ENCODE measurements around the gene MRPL19. TPM values are rescaled to one million over a fixed set of nuclear protein-coding genes. Genes with fewer than 3 reads are reported as not detected.

The MRPL19 gene
- total RNA-seq, 1 experiment from 2014 or later: 50.2 TPM

DNA sequence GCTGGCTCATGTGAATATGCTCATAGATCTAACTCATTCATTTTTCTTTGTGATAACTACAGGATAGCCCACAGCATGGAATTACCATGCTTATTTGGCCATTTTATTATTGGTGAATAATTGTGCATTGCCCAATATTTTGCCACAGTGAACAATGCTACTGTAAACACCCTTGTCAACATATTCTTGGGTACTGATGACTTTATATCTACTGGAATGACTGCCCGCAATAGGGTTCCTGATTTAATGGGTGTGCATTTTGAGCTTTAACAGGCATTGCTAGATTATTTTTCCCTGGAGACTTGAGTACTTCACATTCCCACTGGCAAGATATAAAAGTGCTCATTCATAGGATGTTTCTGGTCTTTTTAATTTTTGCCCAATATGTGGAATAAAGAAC is 43.1 kb upstream of the MRPL19 start:
- ChIA-PET POLR2A (no interaction called here), CTCF (no interaction called here)
- ATAC-seq: no peak
- no peak overlapping the region for H3K4me3 ChIP-seq (ENCODE audit: low read depth in 2 of 2, low read length in 2 of 2)
- no TSS peak for BruUV-seq (replicated peaks)
- intact Hi-C loops (cut with micrococcal nuclease; ENCODE audit: unreplicated experiment) (no loop called here), in situ Hi-C loops (cut with HindIII; ENCODE audit: low pct_unique_long_range_greater_than_20kb, low sequenced_read_pairs) (no loop called here)
- H3K27ac ChIP-seq (ENCODE audit: low read length): no peak overlapping the region
- H3K9me3 ChIP-seq (ENCODE audit: control insufficient read depth, insufficient read depth, low read depth, low read length): no peaks in the 10 kb centered on the region
- no peaks in the 10 kb centered on the region for H3K36me3 ChIP-seq (ENCODE audit: control insufficient read depth, insufficient read depth, low read length)
- DNase-seq (ENCODE audit: low read depth, low spot score): no peak
- H3K4me1 ChIP-seq (ENCODE audit: control insufficient read depth, insufficient read depth, low read length): peaks cover 3% of the 10 kb centered on the region; the same call in 1 of the 2 replicates
- TF ChIP-seq SIN3A (IDR thresholded peaks at IDR 0.05; ENCODE audit: borderline replicate concordance, insufficient read depth, low read depth, low read length) (no peak), POLR2AphosphoS5 (IDR thresholded peaks at IDR 0.05; ENCODE audit: low read depth, low read length) (no peak), TCF7L2 (IDR thresholded peaks at IDR 0.05; ENCODE audit: low read depth, low read length) (no peak)
- TF ChIP-seq, protein P1, sequence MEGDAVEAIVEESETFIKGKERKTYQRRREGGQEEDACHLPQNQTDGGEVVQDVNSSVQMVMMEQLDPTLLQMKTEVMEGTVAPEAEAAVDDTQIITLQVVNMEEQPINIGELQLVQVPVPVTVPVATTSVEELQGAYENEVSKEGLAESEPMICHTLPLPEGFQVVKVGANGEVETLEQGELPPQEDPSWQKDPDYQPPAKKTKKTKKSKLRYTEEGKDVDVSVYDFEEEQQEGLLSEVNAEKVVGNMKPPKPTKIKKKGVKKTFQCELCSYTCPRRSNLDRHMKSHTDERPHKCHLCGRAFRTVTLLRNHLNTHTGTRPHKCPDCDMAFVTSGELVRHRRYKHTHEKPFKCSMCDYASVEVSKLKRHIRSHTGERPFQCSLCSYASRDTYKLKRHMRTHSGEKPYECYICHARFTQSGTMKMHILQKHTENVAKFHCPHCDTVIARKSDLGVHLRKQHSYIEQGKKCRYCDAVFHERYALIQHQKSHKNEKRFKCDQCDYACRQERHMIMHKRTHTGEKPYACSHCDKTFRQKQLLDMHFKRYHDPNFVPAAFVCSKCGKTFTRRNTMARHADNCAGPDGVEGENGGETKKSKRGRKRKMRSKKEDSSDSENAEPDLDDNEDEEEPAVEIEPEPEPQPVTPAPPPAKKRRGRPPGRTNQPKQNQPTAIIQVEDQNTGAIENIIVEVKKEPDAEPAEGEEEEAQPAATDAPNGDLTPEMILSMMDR (IDR thresholded peaks at IDR 0.05): no peak
- TF ChIP-seq, protein P2, sequence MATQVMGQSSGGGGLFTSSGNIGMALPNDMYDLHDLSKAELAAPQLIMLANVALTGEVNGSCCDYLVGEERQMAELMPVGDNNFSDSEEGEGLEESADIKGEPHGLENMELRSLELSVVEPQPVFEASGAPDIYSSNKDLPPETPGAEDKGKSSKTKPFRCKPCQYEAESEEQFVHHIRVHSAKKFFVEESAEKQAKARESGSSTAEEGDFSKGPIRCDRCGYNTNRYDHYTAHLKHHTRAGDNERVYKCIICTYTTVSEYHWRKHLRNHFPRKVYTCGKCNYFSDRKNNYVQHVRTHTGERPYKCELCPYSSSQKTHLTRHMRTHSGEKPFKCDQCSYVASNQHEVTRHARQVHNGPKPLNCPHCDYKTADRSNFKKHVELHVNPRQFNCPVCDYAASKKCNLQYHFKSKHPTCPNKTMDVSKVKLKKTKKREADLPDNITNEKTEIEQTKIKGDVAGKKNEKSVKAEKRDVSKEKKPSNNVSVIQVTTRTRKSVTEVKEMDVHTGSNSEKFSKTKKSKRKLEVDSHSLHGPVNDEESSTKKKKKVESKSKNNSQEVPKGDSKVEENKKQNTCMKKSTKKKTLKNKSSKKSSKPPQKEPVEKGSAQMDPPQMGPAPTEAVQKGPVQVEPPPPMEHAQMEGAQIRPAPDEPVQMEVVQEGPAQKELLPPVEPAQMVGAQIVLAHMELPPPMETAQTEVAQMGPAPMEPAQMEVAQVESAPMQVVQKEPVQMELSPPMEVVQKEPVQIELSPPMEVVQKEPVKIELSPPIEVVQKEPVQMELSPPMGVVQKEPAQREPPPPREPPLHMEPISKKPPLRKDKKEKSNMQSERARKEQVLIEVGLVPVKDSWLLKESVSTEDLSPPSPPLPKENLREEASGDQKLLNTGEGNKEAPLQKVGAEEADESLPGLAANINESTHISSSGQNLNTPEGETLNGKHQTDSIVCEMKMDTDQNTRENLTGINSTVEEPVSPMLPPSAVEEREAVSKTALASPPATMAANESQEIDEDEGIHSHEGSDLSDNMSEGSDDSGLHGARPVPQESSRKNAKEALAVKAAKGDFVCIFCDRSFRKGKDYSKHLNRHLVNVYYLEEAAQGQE (IDR thresholded peaks at IDR 0.05; ENCODE audit: insufficient read depth in 1 of 2, low read depth in 2 of 2, low read length in 1 of 2): no peak
- H3K27me3 ChIP-seq (ENCODE audit: control insufficient read depth, insufficient read depth, low read length): peaks cover 5% of the 10 kb centered on the region; the same call in 1 of the 2 replicates

DNA sequence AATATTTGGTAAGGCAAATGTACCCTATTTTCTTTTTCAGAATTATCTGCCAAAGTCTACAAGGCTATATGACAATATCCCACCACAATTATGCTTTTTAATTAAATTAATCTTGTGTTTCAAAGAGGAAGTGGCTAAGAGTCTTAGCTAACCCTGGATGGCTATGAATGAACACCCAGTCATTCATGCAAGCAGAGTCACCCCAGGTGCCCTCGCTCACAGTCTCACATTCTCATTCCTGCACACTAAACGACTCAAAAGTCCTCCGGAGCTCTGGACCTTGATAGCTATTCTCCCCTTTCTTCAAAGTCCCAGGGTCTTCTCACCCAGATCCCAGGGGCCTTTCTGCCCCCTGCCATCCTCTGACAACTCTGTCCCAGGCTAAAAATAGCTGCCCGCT is 42.1 kb upstream of the MRPL19 start:
- ChIA-PET CTCF (no interaction called here), POLR2A (no interaction called here)
- in situ Hi-C loops (cut with HindIII; ENCODE audit: low pct_unique_long_range_greater_than_20kb, low sequenced_read_pairs) (no loop called here), intact Hi-C loops (cut with micrococcal nuclease; ENCODE audit: unreplicated experiment) (no loop called here)
- TF ChIP-seq, protein P2 (IDR thresholded peaks at IDR 0.05; ENCODE audit: insufficient read depth in 1 of 2, low read depth in 2 of 2, low read length in 1 of 2): no peak
- TF ChIP-seq, protein P1 (IDR thresholded peaks at IDR 0.05): no peak
- no peak for TF ChIP-seq TCF7L2 (IDR thresholded peaks at IDR 0.05; ENCODE audit: low read depth, low read length)
- no peak for TF ChIP-seq POLR2AphosphoS5 (IDR thresholded peaks at IDR 0.05; ENCODE audit: low read depth, low read length)
- TF ChIP-seq SIN3A (IDR thresholded peaks at IDR 0.05; ENCODE audit: borderline replicate concordance, insufficient read depth, low read depth, low read length): no peak
- Histone ChIP-seq H3K27me3 (ENCODE audit: control insufficient read depth, insufficient read depth, low read length) (peaks cover 11% of the 10 kb centered on the region), H3K27ac (ENCODE audit: low read length) (no peak overlapping the region), H3K9me3 (ENCODE audit: control insufficient read depth, insufficient read depth, low read depth, low read length) (no peaks in the 10 kb centered on the region), H3K36me3 (ENCODE audit: control insufficient read depth, insufficient read depth, low read length) (no peaks in the 10 kb centered on the region), H3K4me3 (ENCODE audit: low read depth in 2 of 2, low read length in 2 of 2) (no peak overlapping the region), H3K4me1 (ENCODE audit: control insufficient read depth, insufficient read depth, low read length) (peaks cover 8% of the 10 kb centered on the region)
- ATAC-seq: no peak
- BruUV-seq (replicated peaks): no TSS peak
- DNase-seq (ENCODE audit: low read depth, low spot score): no peak
